ENCODE results near the gene EPHB1. TPM values are rescaled to one million over a fixed set of nuclear protein-coding genes. Genes with fewer than 3 reads are reported as not detected.

Gene EPHB1
- total and polyA plus RNA-seq, 2 of the 13 experiments (the other 11 are each of a cell fraction or from before 2014, with no cell fraction given), result 0.07 to 0.21 TPM

DNA sequence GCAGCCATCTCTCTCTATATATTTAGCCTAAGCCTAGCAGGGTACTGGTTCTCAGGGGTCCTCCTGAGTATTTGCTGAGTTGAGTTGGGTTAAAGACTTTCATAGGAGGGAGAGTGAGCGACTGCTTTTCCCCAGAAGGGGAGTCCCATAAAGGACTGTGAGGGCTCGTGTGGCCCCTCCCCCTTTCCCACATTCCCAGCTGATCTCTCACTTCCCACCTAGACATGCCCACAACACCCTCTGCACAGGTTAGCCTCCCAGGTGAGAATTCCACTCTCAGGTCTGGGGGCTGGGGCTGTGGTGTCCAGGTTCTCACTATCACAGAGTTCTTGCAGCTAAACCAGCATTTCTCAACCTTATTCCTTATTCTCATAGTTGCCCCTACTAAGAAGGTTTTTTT, 15.8 kb downstream of the EPHB1 start:
- WGBS (ENCODE audit: low lambda C conversion rate), result 25% methylated on average over 2 of the region's 2 CpGs
- Histone ChIP-seq H3K4me3 (replicated peaks in 1 of 3; ENCODE audit: insufficient read depth in 1 of 3, low read depth in 2 of 3, low read length in 3 of 3) (no peak overlapping the region), H3K36me3 (replicated peaks in 1 of 2; ENCODE audit: control insufficient read depth in 1 of 2, insufficient read depth in 2 of 2, low read length in 2 of 2) (no peaks in the 10 kb centered on the region), H3K9me3 (ENCODE audit: low read length) (no peaks in the 10 kb centered on the region), H3K27ac (ENCODE audit: extremely low read length, insufficient read depth, low read length) (no peak overlapping the region), H3K4me1 (ENCODE audit: insufficient read depth, low read length) (no peaks in the 10 kb centered on the region), H4K20me1 (ENCODE audit: insufficient read depth, low read length) (no peaks in the 10 kb centered on the region), H3K9ac (ENCODE audit: insufficient read depth, low read depth, low read length) (no peak overlapping the region), H3K79me2 (ENCODE audit: insufficient read depth, low read length) (no peaks in the 10 kb centered on the region), H3K27me3 (ENCODE audit: control insufficient read depth in 1 of 2, insufficient read depth in 2 of 2, low read length in 2 of 2) (no peaks in the 10 kb centered on the region), H3K4me2 (ENCODE audit: low read depth, low read length) (no peak overlapping the region), H2AFZ (ENCODE audit: low read length) (no peak overlapping the region)
- no TSS peak for BruUV-seq (replicated peaks)
- ATAC-seq, result no peak
- ChIA-PET POLR2A (no interaction called here), CTCF (ENCODE audit: low intra/inter-chr PET ratio, low total read pairs) (no interaction called here)
- intact Hi-C loops (cut with micrococcal nuclease; ENCODE audit: unreplicated experiment), result no loop called here
- FAIRE-seq, result no peak
- in situ Hi-C loops (cut with HindIII; ENCODE audit: extremely low pct_ligation_motif_present, low pct_unique_long_range_greater_than_20kb), result no loop called here
- DNase-seq (ENCODE audit: low spot score), result no peak
- TF ChIP-seq SIX1 (CRISPR knock-in tag; IDR thresholded peaks at IDR 0.05; ENCODE audit: borderline replicate concordance), result no peak
- TF ChIP-seq, protein P1, sequence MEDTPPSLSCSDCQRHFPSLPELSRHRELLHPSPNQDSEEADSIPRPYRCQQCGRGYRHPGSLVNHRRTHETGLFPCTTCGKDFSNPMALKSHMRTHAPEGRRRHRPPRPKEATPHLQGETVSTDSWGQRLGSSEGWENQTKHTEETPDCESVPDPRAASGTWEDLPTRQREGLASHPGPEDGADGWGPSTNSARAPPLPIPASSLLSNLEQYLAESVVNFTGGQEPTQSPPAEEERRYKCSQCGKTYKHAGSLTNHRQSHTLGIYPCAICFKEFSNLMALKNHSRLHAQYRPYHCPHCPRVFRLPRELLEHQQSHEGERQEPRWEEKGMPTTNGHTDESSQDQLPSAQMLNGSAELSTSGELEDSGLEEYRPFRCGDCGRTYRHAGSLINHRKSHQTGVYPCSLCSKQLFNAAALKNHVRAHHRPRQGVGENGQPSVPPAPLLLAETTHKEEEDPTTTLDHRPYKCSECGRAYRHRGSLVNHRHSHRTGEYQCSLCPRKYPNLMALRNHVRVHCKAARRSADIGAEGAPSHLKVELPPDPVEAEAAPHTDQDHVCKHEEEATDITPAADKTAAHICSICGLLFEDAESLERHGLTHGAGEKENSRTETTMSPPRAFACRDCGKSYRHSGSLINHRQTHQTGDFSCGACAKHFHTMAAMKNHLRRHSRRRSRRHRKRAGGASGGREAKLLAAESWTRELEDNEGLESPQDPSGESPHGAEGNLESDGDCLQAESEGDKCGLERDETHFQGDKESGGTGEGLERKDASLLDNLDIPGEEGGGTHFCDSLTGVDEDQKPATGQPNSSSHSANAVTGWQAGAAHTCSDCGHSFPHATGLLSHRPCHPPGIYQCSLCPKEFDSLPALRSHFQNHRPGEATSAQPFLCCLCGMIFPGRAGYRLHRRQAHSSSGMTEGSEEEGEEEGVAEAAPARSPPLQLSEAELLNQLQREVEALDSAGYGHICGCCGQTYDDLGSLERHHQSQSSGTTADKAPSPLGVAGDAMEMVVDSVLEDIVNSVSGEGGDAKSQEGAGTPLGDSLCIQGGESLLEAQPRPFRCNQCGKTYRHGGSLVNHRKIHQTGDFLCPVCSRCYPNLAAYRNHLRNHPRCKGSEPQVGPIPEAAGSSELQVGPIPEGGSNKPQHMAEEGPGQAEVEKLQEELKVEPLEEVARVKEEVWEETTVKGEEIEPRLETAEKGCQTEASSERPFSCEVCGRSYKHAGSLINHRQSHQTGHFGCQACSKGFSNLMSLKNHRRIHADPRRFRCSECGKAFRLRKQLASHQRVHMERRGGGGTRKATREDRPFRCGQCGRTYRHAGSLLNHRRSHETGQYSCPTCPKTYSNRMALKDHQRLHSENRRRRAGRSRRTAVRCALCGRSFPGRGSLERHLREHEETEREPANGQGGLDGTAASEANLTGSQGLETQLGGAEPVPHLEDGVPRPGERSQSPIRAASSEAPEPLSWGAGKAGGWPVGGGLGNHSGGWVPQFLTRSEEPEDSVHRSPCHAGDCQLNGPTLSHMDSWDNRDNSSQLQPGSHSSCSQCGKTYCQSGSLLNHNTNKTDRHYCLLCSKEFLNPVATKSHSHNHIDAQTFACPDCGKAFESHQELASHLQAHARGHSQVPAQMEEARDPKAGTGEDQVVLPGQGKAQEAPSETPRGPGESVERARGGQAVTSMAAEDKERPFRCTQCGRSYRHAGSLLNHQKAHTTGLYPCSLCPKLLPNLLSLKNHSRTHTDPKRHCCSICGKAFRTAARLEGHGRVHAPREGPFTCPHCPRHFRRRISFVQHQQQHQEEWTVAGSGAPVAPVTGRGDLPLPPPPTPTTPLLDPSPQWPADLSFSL (CRISPR knock-in tag; IDR thresholded peaks at IDR 0.05), result no peak
- TF ChIP-seq TP53 (CRISPR knock-in tag; conservative IDR thresholded peaks at IDR 0.05), result no peak
- no peak for TF ChIP-seq RFX5 (IDR thresholded peaks at IDR 0.05; ENCODE audit: low read depth, low read length)
- TF ChIP-seq PHF8 (CRISPR knock-in tag; IDR thresholded peaks at IDR 0.05), result no peak
- TF ChIP-seq, protein P2, sequence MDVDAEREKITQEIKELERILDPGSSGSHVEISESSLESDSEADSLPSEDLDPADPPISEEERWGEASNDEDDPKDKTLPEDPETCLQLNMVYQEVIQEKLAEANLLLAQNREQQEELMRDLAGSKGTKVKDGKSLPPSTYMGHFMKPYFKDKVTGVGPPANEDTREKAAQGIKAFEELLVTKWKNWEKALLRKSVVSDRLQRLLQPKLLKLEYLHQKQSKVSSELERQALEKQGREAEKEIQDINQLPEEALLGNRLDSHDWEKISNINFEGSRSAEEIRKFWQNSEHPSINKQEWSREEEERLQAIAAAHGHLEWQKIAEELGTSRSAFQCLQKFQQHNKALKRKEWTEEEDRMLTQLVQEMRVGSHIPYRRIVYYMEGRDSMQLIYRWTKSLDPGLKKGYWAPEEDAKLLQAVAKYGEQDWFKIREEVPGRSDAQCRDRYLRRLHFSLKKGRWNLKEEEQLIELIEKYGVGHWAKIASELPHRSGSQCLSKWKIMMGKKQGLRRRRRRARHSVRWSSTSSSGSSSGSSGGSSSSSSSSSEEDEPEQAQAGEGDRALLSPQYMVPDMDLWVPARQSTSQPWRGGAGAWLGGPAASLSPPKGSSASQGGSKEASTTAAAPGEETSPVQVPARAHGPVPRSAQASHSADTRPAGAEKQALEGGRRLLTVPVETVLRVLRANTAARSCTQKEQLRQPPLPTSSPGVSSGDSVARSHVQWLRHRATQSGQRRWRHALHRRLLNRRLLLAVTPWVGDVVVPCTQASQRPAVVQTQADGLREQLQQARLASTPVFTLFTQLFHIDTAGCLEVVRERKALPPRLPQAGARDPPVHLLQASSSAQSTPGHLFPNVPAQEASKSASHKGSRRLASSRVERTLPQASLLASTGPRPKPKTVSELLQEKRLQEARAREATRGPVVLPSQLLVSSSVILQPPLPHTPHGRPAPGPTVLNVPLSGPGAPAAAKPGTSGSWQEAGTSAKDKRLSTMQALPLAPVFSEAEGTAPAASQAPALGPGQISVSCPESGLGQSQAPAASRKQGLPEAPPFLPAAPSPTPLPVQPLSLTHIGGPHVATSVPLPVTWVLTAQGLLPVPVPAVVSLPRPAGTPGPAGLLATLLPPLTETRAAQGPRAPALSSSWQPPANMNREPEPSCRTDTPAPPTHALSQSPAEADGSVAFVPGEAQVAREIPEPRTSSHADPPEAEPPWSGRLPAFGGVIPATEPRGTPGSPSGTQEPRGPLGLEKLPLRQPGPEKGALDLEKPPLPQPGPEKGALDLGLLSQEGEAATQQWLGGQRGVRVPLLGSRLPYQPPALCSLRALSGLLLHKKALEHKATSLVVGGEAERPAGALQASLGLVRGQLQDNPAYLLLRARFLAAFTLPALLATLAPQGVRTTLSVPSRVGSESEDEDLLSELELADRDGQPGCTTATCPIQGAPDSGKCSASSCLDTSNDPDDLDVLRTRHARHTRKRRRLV (CRISPR knock-in tag; IDR thresholded peaks at IDR 0.05), result no peak
- TF ChIP-seq EED (CRISPR knock-in tag; IDR thresholded peaks at IDR 0.05), result no peak
- no peak for TF ChIP-seq ZFP36L2 (CRISPR knock-in tag; IDR thresholded peaks at IDR 0.05)
- TF ChIP-seq ZNF562 (CRISPR knock-in tag; IDR thresholded peaks at IDR 0.05; ENCODE audit: borderline replicate concordance), result no peak
- no peak for TF ChIP-seq ZNF570 (CRISPR knock-in tag; IDR thresholded peaks at IDR 0.05; ENCODE audit: borderline replicate concordance)
